ENCODE data around the gene TOPAZ1.
A peak's percentile ranks its signal among the peaks of the same experiment; 100 is the strongest.

Gene TOPAZ1

GRCh38 chr3:44334326-44334725, 92.6 kb downstream of the TOPAZ1 start:
- peaks cover 6% of the 10 kb centered on the region for H3K4me1 ChIP-seq (ENCODE audit: low read depth, poor library complexity, severe bottlenecking)
- no peaks in the 10 kb centered on the region for H3K36me3 ChIP-seq (ENCODE audit: insufficient read depth)
- H3K4me3 ChIP-seq (IDR thresholded peaks at IDR 0.05; ENCODE audit: insufficient read depth, low read depth, low read length): no peak overlapping the region
- no peaks in the 10 kb centered on the region for H3K27me3 ChIP-seq (ENCODE audit: insufficient read depth, low read depth)
- no peaks in the 10 kb centered on the region for H4K20me1 ChIP-seq (ENCODE audit: insufficient read depth)
- H3K27ac ChIP-seq: no peak overlapping the region
- no peak for TF ChIP-seq CTCF (conservative IDR thresholded peaks at IDR 0.05; ENCODE audit: low read depth, low read length)
- no peak overlapping the region for H3K4me2 ChIP-seq
- no peak overlapping the region for H2AFZ ChIP-seq (ENCODE audit: low read depth)
- no peaks in the 10 kb centered on the region for H3K79me2 ChIP-seq (ENCODE audit: insufficient read depth, low read depth)
- H3K9ac ChIP-seq: no peak overlapping the region

- H3K36me3 ChIP-seq (ENCODE audit: insufficient read depth): no peaks in the 10 kb centered on the region
- peak overlapping the region; percentile 90 for H2AFZ ChIP-seq (ENCODE audit: low read depth)
- H3K27me3 ChIP-seq (ENCODE audit: insufficient read depth, low read depth): no peaks in the 10 kb centered on the region
- H3K27ac ChIP-seq: no peak overlapping the region
- peak overlapping the region; percentile 81; the same call in 1 of the 2 replicates for H3K9ac ChIP-seq
- H3K4me2 ChIP-seq: peak overlapping the region; percentile 82
- H3K4me1 ChIP-seq (ENCODE audit: low read depth, poor library complexity, severe bottlenecking): peaks cover 12% of the 10 kb centered on the region
- TF ChIP-seq CTCF (conservative IDR thresholded peaks at IDR 0.05; ENCODE audit: low read depth, low read length): no peak
- H4K20me1 ChIP-seq (ENCODE audit: insufficient read depth): no peaks in the 10 kb centered on the region
- no peak overlapping the region for H3K4me3 ChIP-seq (IDR thresholded peaks at IDR 0.05; ENCODE audit: insufficient read depth, low read depth, low read length)
- no peaks in the 10 kb centered on the region for H3K79me2 ChIP-seq (ENCODE audit: insufficient read depth, low read depth)
Observed at GRCh38 chr3:44337248-44337785, 95.6 kb downstream of the TOPAZ1 start.

- no peaks in the 10 kb centered on the region for H3K79me2 ChIP-seq (ENCODE audit: insufficient read depth, low read depth)
- peak within 1 kb of the TSS; percentile 82 for H3K4me2 ChIP-seq
- no peaks in the 10 kb centered on the region for H3K27me3 ChIP-seq (ENCODE audit: insufficient read depth, low read depth)
- no peaks in the 10 kb centered on the region for H4K20me1 ChIP-seq (ENCODE audit: insufficient read depth)
- H3K4me3 ChIP-seq (IDR thresholded peaks at IDR 0.05; ENCODE audit: insufficient read depth, low read depth, low read length): no peak within 1 kb of the TSS
- peak within 1 kb of the TSS; percentile 81 for H3K9ac ChIP-seq
- no peaks in the 10 kb centered on the region for H3K36me3 ChIP-seq (ENCODE audit: insufficient read depth)
- peaks cover 12% of the 10 kb centered on the region for H3K4me1 ChIP-seq (ENCODE audit: low read depth, poor library complexity, severe bottlenecking)
- peak within 1 kb of the TSS; percentile 66 for H3K27ac ChIP-seq
- no peak for TF ChIP-seq CTCF (conservative IDR thresholded peaks at IDR 0.05; ENCODE audit: low read depth, low read length)
- H2AFZ ChIP-seq (ENCODE audit: low read depth): peak within 1 kb of the TSS; percentile 90
Observed at GRCh38 chr3:44338010-44338827, 96.5 kb downstream of the TOPAZ1 start, which contains the start of gene TCAIM. TCAIM (plus strand) TSS chr3:44338766; CDS start chr3:44354783, 16,017 bp downstream.

GRCh38 chr3:44338828-44339127, 97.1 kb downstream of the TOPAZ1 start:
- Histone ChIP-seq H3K9ac (peak overlapping the region; percentile 81), H3K4me1 (ENCODE audit: low read depth, poor library complexity, severe bottlenecking) (peaks cover 12% of the 10 kb centered on the region), H3K4me3 (IDR thresholded peaks at IDR 0.05; ENCODE audit: insufficient read depth, low read depth, low read length) (no peak overlapping the region), H4K20me1 (ENCODE audit: insufficient read depth) (no peaks in the 10 kb centered on the region), H3K36me3 (ENCODE audit: insufficient read depth) (no peaks in the 10 kb centered on the region), H3K27ac (peak overlapping the region; percentile 66), H2AFZ (ENCODE audit: low read depth) (peak overlapping the region; percentile 90), H3K79me2 (ENCODE audit: insufficient read depth, low read depth) (no peaks in the 10 kb centered on the region), H3K4me2 (peak overlapping the region; percentile 73), H3K27me3 (ENCODE audit: insufficient read depth, low read depth) (no peaks in the 10 kb centered on the region)
- TF ChIP-seq CTCF (conservative IDR thresholded peaks at IDR 0.05; ENCODE audit: low read depth, low read length): no peak
